EH (cell line): Measurements from ENCODE around the gene TMEFF2.

Experiments
- DNase-seq: peaks from one replicate; pipeline ENCODE4 v3.0.0-alpha.2; 2015; ENCODE audit warnings: low read depth

The TMEFF2 gene

DNA sequence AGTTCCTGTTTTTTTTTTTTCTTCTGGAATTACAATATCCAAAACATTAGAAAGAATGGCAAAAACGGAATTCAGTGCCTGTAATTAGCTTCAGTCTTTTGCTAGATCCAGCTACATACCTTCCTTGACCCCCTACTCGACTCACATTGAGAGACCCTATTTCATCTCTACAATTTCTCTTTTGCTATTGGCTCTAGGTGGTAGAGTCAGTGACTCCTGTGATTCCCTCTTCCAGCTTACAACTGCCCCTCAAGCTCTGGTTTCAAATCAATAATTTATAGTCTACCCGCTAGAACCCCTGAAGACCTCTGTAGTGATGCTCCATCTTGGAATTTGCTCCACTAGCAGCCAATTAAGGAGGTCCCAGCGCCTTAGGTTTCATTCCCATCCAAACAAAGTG lies 125.8 kb downstream of the TMEFF2 start:
- no peak for DNase-seq

DNA sequence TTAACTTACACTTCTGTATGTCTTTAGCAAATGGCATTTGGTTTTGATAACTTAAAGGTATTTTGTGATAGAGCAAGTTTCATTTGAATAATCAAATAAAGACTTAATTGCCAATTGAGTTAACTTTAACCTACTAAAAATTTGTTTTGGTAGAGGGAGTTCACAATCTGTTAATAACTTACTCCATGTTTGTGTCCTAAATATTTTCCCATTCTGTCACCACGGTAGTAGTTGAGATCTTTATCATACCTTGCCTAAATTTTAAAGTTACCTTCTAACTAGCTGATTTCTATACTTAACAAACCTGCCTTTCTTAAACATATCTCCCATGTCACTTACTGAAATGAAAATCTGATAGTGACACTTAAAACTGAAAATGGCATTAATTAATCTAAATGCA lies 127.1 kb downstream of the TMEFF2 start:
- no peak for DNase-seq

DNA sequence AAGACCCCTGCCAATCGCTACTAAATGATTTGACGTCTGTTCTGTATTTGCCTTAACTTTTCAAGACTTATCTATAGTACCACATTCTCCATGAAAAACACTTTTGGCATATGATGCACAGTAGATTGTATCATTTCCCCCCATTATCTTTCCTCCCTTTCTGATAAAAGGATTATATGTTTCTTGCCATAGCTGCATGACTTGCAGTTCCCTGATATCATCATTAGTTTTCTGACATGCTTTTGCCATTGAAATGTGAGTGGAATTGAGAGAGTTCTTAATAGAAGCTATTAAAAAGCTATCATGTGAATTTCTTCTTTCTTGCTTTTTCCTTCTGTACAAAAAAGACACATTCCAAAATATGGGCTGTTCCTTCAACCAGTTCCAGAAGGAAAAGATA lies 130.3 kb downstream of the TMEFF2 start:
- DNase-seq, result no peak

DNA sequence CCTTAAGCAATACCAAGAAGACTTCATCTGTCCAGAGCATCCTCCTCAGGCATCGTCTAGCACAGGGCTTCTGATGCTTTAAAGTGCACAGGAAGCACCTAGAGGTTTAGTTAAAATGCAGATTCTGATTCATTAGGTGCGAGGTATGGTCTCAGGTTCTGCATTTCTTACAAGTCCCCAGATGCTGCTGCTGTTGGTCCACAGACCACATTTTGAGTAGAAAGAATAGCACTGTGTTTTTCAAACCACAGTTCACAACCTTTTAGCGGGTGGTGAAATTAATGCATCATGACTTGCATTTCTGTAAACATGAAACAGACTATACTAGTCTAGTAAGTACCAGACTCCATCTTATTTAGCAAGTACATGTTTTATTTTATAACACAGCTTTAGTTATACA lies 134.6 kb downstream of the TMEFF2 start:
- no peak for DNase-seq

DNA sequence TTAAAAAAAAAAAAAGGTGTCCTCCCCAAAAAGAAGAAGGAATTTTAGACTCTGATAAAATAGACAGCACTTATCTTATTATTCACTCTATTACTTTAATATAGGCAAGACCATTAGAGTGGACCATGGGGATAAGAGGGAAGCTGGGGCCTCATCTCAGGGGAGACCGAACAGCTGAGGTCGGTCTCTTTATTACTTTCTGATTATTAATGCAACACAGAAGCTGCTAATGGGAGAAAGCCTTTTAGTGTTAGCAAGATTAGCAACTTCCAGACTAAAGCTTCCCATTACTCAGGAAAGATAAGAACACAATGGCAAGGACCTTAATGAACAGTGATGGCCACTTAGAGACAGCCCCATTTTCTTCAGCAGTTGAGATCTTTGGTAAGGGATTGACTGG lies 135.5 kb downstream of the TMEFF2 start:
- DNase-seq, result no peak

DNA sequence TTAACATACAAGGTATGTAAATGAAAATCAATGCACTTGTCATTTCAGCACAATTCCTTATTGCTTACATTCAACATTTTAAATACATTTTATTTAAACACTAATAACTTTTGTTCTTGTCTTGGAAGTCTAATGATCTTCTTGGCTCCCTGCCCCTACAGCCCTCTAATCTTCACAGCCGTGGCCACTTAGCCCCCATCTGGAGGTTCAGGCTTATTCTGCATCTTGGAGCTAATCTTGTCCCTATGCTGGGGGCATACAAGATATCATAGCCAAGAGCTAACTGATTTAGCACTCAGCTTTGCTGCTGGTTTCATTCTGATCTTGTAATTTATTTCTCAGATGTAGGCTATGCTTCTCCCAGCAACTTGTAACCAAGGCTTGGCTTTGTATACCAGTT lies 140.8 kb downstream of the TMEFF2 start:
- no peak for DNase-seq

DNA sequence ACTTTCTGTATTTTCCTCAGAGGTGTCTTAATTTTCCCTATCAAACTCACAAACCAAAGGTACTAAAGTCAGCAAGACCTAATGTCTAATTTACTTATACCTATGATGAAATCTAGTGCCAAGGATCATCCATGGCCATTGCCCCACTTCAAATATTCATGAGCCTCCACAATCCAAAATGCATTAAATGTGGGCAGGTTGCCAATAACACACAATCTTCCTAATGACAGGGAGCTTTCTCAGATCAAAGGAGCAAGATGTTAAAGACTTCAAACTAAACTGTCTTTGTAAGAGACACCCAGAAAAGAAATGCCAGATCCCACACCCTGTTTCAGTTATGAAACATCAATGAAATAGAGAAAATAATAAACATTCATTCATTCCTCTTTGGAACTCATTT lies 143.2 kb downstream of the TMEFF2 start:
- no peak for DNase-seq

DNA sequence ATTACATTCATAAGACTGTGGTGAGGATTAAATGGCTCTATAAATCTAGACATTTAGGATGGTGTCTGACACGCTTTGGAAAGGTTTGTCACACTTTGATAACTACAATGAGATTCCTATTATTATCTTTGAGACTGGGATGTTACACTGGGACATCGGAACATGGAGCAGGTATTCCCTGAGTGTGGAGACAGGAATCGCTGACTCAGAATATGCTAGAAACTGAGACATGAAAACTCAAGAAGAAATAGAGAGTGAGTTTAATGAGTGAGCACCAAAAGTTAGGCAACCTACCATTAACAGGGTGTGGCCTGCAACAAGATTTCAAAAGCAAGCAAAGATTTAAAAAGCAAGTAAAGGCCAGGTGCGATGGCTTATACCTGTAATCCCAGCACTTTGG lies 145.4 kb downstream of the TMEFF2 start:
- DNase-seq, result no peak

DNA sequence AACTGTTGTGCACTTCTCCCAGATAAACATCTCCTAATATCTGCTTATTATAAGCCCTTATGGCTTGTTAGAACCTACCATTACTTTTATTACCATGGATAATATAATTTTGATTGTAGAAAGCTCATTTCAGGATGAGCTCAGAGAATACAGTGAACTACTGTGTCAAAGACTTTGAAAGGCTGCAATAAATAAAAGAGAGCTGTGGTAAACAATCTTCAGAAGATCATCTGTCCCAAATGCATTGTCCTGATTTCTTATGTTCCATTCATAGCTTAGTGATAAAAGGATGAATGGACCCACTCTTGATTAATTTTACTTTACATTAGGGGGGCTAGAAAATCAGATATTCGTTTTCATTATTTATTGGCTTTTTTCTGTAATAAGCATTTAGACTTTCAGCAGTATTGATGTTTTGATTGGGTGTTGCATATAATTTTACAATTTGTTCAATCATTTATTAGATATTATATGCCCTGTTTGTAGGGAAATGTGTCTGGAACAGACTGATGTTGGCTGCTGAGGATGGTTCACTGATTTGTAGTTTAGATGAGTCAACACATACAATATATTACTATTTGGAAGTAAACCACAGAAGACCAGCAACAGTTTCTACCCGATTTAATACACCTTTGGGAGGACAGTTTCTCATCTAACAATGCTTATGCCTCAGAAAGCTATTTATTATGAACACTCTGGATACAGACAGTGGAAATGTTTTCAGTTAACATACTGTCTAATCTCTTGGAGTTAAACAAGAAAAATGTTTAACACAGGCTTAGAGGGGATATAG lies 147.2 kb downstream of the TMEFF2 start:
- no peak for DNase-seq

DNA sequence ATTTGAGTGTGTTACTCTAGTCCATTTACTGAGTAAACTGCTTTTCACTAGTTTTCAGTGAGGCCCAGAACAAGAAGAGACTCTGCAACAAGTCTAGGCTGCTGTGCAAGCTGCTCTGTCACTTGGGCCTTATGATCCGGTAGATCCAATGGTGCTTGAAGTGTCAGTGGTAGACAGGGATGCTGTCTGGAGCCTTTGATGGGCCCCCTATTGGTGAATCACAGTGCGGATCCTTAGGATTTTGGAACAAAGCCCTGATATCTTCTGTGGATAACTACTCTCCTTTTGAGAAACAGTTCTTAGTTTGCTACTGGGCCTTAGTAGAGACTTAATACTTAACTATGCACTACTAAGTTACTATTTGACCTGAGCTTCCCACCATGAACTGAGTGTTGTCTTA lies 150.2 kb downstream of the TMEFF2 start:
- DNase-seq, result no peak

DNA sequence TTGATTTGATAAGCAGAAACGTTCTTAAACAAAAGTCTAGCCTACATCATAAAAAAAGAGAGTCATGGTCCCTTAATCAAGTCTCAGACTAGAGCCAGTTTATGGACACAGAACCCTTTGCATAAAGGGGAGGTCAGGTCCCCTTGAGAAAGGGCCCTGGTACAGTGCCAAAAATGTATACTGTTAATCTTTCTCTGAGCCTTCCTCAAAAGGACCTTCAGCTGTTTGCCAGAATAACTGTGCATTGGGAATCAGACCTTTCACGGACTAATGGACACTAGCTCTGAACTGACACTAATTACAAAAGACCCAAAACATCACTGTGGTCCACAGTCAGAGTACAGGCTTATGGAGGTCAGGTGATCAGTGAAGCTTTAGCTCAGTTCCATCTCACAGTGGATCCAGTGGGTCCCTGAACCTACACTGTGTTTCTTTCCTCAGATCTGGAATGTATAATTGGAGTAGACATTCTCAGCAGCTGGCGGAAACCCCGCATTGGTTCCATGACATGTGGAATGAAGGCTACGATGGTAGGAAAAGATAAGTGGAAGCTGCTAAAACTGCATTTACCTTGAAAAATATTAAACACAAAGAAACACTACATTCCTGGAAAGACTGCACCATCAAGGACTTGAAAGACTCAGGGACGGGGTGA lies 151.4 kb downstream of the TMEFF2 start:
- DNase-seq, result no peak

DNA sequence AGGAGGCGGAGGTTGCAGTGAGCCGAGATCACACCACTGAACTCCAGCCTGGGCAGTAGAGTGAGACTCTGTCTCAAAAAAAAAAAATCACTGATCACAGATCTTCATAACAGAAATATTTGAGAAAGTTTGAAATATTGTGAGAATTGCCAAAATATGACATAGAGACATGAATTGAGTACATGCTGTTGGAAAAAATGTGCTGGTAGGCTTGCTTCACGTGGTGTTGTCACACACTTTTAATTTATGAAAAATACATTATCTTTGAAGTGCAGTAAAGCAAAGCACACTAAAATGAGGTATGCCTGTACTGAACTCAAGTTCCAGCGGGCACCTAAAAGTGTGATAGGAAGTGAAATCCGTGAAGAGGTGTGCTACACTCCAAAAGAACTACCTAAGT lies 152.6 kb downstream of the TMEFF2 start:
- no peak for DNase-seq

DNA sequence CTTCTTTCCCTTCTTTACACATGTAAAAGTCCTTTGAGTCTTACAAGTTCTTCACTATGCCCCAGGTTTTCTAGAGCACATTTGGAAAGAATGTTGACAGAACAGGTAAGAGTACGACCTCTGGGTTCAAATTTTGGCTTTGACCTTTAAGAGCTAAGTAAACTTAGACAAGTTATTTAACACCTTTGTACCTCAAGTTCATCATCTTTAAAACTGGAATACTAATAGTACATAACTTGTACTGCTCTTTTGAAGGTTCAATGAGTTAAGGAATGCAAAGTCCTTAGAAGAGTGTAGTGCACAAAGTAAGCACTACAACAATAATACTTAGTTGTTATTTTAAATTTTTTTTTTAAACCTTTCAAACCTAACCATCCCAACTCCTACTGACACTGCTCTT lies 156.6 kb downstream of the TMEFF2 start:
- DNase-seq, result no peak

DNA sequence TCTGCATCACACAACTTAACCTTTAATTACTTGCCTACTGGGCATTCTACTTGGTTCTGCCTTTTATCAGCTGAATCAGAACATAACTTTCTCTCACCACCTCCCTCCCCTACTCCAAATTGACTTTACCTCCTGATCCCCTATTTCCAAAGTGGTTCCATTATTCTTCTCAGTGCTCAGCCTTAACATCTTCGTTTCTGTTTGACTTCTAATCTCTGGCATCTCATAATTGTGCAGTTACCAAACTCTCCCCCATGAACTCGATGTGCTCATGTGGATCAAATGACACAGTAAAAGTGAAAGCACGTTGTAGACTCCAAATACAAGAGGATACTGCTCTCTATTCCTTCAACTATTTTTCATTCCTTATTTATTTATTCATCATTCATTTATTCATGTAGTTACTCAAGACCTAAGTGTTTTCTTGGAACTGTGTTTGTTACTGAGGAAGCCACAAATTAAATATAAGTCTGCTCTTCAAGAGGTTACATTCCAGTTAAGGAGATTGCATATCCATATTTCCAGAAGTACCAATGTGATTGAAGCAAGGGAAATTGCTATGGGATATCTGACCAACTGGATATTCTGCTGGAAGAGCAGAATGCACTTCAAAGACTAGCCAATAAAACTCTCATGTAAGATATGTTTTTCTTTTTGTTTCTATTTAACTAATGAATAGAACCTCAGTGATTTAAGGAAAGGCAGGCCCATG lies 158.8 kb downstream of the TMEFF2 start:
- DNase-seq, result peak; percentile 78

DNA sequence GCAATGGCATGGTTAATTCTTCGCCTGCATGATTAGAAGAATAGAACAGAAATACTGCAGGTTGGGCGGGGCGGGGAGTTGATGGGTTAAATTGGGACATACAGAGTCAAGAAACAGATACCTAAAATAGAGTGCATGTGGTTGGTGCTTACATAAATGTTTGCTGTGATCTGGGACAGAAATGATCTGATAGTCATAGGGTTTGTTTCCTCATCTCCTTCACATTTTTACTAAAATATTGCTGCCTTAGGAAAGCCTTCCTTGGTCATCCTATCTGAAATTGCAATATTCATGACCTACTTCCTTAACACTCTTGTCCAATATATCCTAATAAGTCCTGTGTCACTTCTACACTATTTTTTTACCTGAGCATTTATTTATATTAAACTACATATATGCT lies 163.9 kb downstream of the TMEFF2 start:
- no peak for DNase-seq

DNA sequence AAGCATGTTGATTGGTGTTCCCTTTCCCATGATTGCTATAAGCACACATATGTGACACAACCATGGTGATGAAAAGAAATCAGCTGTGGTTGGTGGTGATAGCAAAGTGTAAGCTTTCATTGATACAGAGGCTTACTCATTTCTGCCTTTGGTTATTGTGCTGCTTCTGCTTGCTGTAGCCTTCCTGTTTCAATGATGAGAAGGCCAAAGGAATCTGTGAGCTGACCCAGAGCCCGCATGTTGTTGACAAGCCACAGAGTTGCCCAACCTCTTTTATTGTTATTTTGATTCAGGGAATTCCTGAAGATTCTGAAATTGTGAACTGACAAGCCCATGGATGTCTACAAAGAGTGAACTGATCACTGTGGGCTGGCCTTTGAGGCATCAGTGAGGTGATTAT lies 164.4 kb downstream of the TMEFF2 start:
- no peak for DNase-seq

DNA sequence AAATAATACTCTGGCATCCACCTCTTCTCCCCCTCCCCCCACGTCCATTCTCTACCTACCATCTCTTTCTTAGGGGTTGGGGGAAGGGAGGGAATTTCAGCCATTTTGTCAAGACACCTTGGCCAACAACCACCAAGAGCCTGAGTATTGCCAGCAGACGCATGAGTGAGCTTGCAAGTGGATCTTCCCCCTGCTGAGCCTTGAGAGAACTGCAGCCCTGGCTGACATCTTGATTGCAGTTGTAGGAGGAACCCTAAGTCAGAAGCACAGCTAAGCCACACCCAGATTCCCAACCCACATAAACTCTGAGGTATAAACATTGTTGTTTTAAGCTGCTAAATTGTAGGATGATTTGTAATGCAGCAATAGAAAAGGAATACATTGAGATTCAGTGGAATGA lies 165.6 kb downstream of the TMEFF2 start:
- DNase-seq, result peak; percentile 24

DNA sequence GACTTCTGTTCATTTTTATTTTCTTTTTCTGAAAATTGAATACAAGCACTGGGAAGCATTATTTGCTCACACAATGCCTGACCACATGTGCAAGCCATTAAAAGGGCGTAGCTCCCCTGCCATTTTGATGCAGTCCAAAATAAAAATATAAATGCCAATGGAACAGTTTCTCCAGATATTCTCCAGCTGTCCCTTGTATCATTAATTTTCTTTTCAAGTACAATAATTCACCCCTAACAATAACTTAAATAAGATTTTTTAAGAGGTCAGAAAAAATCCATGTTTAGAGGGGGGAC lies 168.0 kb downstream of the TMEFF2 start:
- no peak for DNase-seq

DNA sequence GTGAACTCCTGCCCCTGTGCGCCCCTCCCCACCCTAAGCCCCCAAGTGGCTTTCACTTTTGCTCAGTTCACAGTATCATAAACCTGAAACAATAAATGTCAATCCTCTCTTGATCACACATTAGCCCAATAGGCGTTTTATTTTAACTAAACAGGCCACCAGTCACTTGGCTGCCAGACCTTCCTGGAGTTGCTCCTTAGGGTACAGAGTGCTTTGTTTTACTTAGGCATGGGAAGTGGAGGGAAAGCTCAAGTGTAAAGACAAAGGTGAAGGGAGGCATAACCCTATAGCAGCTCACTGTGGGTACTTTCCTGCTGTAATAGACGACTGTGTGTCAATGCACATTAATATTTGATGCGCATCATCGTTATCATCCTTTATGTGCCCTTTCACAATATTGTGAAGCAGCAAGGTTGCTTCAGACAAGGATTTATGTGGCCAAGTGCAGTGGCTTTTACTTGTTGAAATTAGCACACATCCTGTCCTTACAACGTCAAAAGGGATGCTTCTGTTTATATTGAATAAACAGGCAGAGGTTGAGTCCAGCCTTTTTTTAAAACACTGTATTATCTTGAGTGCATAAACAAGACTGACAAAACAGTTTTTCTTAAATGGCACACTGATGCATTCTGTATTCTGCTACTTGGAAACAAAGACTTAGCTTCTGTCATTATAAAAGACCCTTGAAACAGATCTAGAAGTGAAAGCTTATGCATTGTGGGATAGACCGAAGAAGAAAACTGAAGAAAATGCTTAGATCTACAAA lies 168.5 kb downstream of the TMEFF2 start:
- peak; percentile 5 for DNase-seq

DNA sequence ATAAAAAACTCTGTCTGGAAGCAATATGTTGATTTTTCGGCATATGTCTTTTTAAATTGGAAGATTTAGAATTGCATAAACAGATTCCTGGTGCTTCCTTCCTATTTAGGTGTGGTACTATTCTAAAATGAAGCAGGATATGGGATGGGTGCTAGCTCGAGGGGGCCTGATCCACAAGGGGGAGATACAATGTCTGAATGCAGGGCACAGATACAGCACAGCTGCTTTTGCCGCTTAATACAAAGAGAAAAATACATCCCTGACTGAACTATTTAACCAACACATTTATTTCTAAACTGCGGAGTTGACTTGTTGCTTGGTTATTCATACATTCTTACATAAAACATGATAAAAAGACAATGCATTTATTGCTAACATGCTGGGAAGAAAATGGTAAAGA lies 169.1 kb downstream of the TMEFF2 start:
- DNase-seq, result no peak

DNA sequence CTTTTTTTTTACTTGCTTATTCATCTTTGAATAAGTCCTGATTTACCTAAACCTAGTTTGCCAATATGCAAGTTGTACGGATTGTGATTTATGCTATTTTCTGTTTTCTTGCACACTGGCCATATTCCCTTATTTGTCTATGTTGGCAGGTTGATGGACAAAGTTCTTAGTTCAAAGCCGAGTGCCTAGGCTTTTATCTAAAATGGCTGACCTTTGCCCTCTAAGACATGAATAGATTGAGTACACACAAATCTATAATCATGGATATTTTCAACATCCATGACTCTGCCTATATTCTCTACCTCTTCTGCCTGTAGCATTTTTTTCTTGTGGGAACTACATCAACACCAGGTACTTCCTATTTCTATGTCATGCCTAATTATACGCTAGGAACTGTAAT lies 171.7 kb downstream of the TMEFF2 start:
- no peak for DNase-seq

DNA sequence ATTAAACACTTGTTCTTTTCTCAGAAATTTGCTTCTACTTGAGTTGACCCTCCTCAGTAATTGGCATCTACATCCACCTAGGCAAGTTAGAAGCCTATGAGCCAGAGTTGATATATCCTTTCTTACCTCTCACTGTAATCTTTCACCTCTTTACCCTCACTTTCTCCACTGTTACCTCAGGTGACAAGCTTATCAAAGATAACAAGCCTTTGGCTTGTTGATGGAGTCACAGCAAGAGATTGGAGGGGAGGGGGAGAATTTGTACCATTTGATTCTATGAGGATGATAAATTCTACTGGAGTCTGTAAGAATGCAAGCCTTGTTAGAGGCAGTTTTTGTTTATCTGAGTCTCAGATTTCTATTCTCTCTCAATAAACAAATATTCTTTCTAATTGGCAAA lies 176.9 kb downstream of the TMEFF2 start:
- no peak for DNase-seq

DNA sequence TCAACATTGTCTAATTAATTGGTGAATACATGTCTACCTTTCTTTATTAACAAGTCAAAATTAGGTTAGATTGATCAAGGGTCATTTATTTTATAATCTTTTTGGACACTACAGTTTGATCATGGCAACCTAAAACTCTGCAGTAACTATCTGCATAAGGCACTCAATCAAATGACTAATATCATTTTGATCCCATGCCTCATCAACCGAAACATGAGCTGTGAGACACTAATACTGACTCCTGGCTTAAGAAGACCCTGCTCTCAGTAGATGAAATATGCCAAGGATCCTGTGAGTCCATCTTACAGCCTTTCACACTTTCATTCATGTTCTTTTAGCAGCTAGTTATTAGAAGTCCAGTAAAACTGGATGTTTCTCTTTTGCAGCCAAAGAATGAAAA lies 178.5 kb downstream of the TMEFF2 start:
- DNase-seq, result peak; percentile 65
